Measurements from ENCODE around the gene SNRNP35. TPM values are rescaled to one million over a fixed set of nuclear protein-coding genes. Genes with fewer than 3 reads are reported as not detected.

The SNRNP35 gene
- total and polyA plus RNA-seq, 2 of the 8 experiments (the other 6 are each of a cell fraction or from before 2014, with no cell fraction given): 8.0 to 16.9 TPM

GRCh38 chr12:123465084-123465483 lies 7.1 kb downstream of the SNRNP35 start (continued):
- TF ChIP-seq RFX5 (IDR thresholded peaks at IDR 0.05; ENCODE audit: borderline replicate concordance, low read depth, low read length): no peak
- no peak for TF ChIP-seq SP4 (IDR thresholded peaks at IDR 0.05; ENCODE audit: low read length)

Measured in H1 (cell line).